GM19452 (cell line): ENCODE data around the gene NUP50.

Experiments used
- ATAC-seq: cut with Tn5 transposase; IDR thresholded peaks from one replicate; pipeline ENCODE4 v1.9.1; 2021; ENCODE audit not compliant: unreplicated experiment

The NUP50 gene

GRCh38 chr22:45227645-45228400 is 64.1 kb downstream of the NUP50 start:
- ATAC-seq = no peak

DNA sequence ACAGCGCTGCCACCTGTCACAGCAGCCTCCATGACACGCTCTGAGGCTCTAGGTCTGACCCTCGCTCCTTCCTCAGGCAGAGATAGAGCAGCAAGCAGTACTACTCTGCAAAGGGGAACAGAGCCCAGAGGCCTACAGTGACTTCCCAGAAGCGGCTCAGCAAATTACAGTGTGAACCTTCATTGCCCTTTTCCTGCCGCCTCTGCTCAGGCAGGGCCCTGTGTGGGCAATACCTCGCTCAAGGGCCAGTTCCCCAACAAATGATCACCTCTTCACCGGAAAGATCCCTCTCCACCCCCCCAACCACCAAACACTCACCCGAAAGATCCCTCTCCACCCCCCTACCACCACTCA is 64.7 kb downstream of the NUP50 start:
- no peak for ATAC-seq

- ATAC-seq = no peak
Measured at GRCh38 chr22:45229181-45229580, 65.5 kb downstream of the NUP50 start.

DNA sequence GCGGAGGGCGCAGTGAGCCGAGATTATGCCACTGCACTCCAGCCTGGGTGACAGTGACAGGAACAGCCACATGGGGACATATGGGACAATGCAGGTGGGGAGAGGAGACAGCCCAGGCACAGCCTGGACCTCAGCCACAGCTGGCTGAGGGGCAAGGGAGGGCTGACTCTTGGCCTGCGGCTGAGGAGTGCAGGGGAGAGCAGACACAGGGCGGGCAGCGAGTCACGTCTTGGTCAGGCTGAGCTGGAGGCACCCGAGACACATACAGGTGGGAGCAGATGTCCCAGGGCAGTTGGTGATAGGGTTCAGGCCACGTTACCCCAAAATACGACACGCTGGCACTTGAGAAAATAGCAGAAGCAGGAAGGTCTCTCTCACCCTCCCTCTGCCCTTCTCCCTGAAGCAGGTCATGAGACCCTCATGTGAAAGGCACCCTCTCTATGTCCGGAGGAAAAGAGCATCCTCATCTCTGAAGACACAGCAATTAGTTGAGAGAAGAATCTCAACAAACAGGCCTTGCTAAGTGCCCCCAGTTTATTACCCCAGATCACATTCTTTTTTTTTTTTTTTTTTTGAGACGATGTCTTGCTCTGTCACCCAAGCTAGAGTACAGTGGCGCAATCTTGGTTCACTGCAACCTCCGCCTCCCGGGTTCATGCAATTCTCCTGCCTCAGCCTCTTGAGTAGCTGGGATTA is 66.4 kb downstream of the NUP50 start:
- no peak for ATAC-seq

GRCh38 chr22:45231293-45231692 is 67.6 kb downstream of the NUP50 start:
- no peak for ATAC-seq

DNA sequence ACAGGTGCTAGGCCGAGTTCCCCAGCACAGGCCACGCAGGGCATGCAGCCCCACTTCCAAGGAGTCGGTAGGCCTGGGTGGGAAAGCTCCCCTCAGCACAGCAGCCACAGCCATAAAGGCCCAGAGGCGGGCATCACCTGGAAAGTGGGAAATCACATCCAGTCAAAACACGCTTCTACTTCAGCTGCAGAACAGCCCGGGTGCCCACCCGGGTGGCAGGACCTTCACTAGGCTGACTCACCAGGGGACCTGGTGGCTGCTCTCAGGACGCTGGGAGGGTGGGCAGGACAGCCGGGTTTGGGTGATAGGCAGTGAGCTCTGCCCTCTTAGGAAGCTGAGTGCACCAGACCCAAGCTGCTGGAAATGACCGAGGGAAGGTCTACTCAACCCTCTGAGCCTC is 69.7 kb downstream of the NUP50 start:
- ATAC-seq = no peak

GRCh38 chr22:45233827-45234226 is 70.1 kb downstream of the NUP50 start:
- ATAC-seq = no peak

DNA sequence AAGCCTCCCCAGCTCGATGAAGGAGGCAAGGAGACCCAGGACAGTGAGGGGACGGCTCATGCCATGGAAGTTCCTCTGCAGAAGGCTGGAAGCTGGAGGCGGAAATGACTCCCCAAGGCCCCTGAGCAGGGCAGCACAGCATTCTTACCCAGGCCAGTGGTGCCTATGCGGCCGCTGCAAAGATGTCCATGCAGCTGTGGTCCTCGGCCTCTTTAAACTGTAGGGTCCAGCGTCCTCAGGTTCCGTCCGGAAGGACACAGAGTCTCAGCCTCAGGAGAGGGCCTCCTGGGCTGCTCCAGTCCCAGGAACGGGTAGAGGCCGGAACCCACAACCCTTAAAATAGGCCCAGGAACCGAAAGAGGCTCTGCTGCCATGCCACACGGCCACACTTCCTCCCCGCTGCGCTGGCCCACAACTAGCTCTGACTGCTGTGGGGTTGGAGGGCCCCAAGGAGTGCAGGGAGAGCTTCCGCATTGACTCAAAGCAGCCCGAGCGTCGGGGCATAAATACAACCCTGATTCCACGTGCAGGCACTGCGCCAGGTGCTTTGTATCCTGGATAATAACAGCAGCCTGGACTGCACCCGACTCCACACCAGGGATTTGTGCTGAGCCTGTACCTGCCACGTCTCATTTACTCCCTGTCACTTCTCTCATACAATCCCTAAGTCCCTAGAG is 71.5 kb downstream of the NUP50 start:
- peak; percentile 74 for ATAC-seq

DNA sequence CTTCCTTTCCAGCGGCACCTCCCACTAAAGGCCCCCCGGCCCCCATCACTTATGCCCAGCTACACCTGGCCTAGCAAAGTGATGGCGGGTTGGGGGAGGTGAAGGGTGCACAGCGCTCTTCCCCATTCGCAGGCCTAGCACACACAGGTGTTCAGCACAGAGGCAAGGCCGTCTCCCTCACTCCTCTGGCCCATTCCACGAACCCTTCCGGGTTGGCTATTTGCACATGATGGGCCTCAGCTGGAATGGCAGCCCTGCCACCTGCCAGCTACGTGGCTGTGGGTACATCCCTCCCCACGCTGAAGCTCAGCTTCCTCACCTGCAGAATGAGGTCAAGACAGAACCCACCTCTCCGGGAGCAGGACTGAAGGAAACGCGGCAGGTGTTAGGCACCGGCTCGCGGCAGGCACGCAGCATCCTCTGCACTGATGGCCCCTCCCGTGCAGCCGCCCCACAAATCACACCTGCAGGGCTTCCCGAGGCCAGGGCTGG is 72.2 kb downstream of the NUP50 start:
- ATAC-seq = peak; percentile 22

DNA sequence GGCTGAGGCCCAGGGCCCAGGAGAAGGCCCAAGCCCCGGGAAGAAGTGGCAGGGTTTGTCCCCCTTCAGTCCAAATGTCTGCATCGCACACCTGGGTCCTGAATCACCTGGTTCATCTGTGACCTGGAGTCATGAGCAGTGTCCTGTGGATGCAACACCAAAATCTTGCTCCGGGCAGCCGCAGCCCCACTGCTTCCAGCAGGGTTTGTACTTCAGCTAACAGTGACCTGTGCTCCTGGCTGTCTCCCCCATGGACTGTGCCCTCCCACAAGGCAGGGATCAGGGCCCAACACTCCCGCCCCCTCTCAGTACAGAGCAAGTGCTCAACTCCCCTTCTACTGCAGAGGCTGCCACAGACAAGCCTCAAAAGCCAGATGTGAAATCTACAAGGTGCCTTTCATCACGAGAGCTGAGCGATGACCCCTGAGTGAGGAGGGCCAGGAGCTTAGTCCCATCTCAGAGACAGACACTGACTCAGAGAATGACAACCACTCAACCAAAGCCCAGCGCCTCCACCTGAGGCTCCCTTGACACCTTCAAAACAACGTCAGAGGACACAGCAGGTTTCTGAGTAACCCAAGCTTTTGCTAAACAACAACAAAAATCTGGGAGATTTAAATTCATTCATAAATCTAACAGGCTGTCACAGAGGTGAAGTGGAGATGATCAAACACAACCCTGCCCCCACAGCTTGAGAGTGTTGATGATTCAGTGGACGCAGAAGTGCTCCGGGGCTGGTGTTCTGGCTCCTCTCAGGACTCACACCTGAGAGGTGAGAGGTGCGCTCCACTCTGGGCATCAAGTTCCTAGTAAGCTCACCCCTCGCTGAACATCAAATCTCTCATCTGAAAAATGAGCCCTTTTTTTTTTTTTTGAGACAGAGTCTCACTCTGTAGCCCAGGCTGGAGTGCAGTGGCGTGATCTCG is 73.6 kb downstream of the NUP50 start:
- no peak for ATAC-seq
